SK-N-MC (cell line): ENCODE results near the gene MBNL2.

ENCODE experiments used
- EZH2 ChIP-seq: fragments of 200-600 bp; sonication (generic); IDR thresholded peaks from one replicate; pipeline ENCODE4 v1.6.1; 2017; ENCODE audit warnings: antibody characterized with exemption
- POLR2AphosphoS5 ChIP-seq: IDR thresholded peaks from 2 replicates; pipeline ENCODE4 v1.6.1; 2012; ENCODE audit warnings: mild to moderate bottlenecking, low read depth, low read length, borderline replicate concordance

GRCh38 chr13:97353927-97354675, 132.0 kb downstream of the MBNL2 start:
- TF ChIP-seq EZH2: no peak
- no peak for TF ChIP-seq POLR2AphosphoS5
